Activated T-helper 2 cell treated with anti-CD3 and anti-CD28 coated beads, Interferon-gamma antibody, Interleukin-2, Interleukin-4, amounts not matched to agents 10 μg/mL and 5 μg/mL and 100 μg/mL, durations not matched to agents 14 hours and 24 hours and 36 hours (primary cell): ENCODE data around the gene SH3RF3. TPM values are rescaled to one million over a fixed set of nuclear protein-coding genes. Genes with fewer than 3 reads are reported as not detected.
A peak's percentile ranks its signal among the peaks of the same experiment; 100 is the strongest.

Source experiments
- DNase-seq: peaks from one replicate; pipeline ENCODE4 v3.0.0; 2021; ENCODE audit warnings: low spot score
- H3K27ac Mint-ChIP-seq: one replicate; pipeline ENCODE4 v1.8.0; 2021; ENCODE audit warnings: mixed read lengths
- H3K27me3 Mint-ChIP-seq: one replicate; pipeline ENCODE4 v1.8.0; 2021; ENCODE audit warnings: low read depth, mixed read lengths
- H3K36me3 Mint-ChIP-seq: one replicate; pipeline ENCODE4 v1.8.0; 2021; ENCODE audit warnings: low read depth, mixed read lengths
- H3K4me1 Mint-ChIP-seq: one replicate; pipeline ENCODE4 v1.8.0; 2021; ENCODE audit warnings: low read depth, mixed read lengths
- H3K4me3 Mint-ChIP-seq: one replicate; pipeline ENCODE4 v1.8.0; 2021; ENCODE audit warnings: low read depth, mild to moderate bottlenecking, moderate library complexity, mixed read lengths
- H3K9me3 Mint-ChIP-seq: one replicate; pipeline ENCODE4 v1.8.0; 2021; ENCODE audit warnings: mixed read lengths
- intact Hi-C: fragments of 100-400 bp; cut with micrococcal nuclease; formaldehyde crosslinking; loops from one replicate; pipeline ENCODE4 v1.15.1; 2023
- total RNA-seq: library from RNA; stranded (reverse); gene quantifications from 2 replicates; pipeline ENCODE4 v1.2.3, GENCODE V29; 2022

The SH3RF3 gene
- total RNA-seq, 1 donor from 2014 or later: 0.78 TPM

DNA sequence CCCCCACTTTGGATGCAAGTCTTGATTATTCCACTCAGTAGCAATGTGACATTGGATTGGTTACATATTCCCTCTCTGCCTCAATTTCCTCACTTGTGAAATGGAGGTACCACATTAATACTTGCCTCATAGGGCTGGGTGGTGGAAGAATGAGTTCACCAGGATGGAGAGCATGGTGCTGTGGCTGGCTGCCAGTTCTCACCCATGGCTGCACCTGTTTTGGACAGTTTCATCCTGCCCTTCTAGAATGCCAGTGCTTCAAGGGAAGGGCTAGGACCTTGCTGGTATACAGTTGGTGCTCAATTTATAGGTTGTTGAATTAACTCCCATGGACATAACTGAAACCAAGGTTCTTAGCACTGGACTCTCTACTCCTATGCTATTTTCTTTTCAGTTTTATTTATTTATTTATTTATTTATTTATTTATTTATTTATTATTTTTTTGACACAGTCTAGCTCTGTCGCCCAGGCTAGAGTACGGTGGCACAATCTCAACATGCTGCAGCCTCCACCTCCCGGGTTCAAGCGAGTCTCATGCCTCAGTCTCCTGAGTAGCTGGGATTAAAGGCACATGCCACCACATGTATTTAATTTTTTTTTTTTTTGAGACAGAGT lies 5.3 kb upstream of the SH3RF3 start:
- H3K4me1 Mint-ChIP-seq: peaks cover 12% of the 10 kb centered on the region
- peaks cover 46% of the 10 kb centered on the region for H3K27me3 Mint-ChIP-seq
- H3K4me3 Mint-ChIP-seq: no peak overlapping the region
- intact Hi-C loops: no loop called here
- DNase-seq: no peak
- H3K9me3 Mint-ChIP-seq: no peaks in the 10 kb centered on the region
- H3K27ac Mint-ChIP-seq: no peak overlapping the region
- no peaks in the 10 kb centered on the region for H3K36me3 Mint-ChIP-seq

- H3K27me3 Mint-ChIP-seq: peaks cover 41% of the 10 kb centered on the region
- H3K9me3 Mint-ChIP-seq: no peaks in the 10 kb centered on the region
- no peak overlapping the region for H3K4me3 Mint-ChIP-seq
- no peak overlapping the region for H3K27ac Mint-ChIP-seq
- no peak for DNase-seq
- intact Hi-C loops: loop anchor here (5.0 kb wide), 1 partner anchor 492 kb away; no protein-coding TSS in a partner anchor
- no peaks in the 10 kb centered on the region for H3K36me3 Mint-ChIP-seq
- H3K4me1 Mint-ChIP-seq: peaks cover 14% of the 10 kb centered on the region
Observed at GRCh38 chr2:109124982-109125592, 3.9 kb upstream of the SH3RF3 start.

DNA sequence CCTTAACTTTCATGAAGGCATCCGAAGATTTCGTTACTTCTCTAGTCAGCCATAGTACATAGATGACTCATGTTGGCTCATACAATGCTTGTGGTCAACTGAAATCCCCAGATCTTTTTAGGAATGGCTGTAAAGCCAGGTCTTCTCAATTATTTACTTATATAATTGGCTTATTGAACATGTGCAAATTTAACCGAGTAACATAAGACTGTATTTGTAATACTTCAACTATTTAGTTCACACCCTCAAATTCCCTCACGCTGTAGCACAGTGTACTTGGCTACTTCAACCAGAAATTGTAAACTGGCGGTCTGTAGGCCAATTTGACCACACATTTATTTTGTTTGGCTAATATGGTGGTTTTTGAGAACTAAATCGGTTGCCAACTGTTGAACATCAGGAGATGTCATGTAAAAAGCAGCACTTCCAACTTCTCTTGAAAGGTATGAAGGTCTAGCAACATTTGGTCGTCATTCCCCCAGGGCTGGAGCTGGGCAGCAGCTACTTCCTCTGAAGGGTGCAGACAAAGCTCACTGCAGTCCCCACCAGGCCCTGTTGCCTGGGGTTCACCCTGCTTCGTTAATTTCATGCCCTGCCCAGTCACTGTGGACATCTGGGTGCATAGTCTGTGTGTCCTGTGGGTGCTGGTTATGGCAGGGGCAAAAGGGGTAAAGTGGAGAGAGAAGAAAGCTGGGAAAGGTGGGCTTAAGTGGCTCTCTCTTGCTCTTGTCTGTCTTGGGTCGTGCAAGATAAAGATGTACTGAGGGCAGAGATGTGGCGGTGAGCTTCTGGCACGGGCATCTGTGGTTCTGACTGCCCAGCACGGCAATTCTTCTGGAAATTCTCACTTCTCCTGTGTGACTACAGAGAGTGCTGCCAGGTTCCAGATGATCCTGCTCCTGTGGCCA lies 3.2 kb upstream of the SH3RF3 start:
- H3K27ac Mint-ChIP-seq: no peak overlapping the region
- DNase-seq: no peak
- H3K9me3 Mint-ChIP-seq: no peaks in the 10 kb centered on the region
- no peaks in the 10 kb centered on the region for H3K36me3 Mint-ChIP-seq
- peaks cover 48% of the 10 kb centered on the region for H3K27me3 Mint-ChIP-seq
- intact Hi-C loops: loop anchor here (5.0 kb wide), 1 partner anchor 491 kb away; no protein-coding TSS in a partner anchor
- H3K4me1 Mint-ChIP-seq: peaks cover 19% of the 10 kb centered on the region
- H3K4me3 Mint-ChIP-seq: no peak overlapping the region

GRCh38 chr2:109126501-109126860 lies 2.5 kb upstream of the SH3RF3 start:
- no peak overlapping the region for H3K27ac Mint-ChIP-seq
- peaks cover 19% of the 10 kb centered on the region for H3K4me1 Mint-ChIP-seq
- no peaks in the 10 kb centered on the region for H3K36me3 Mint-ChIP-seq
- H3K27me3 Mint-ChIP-seq: peaks cover 55% of the 10 kb centered on the region
- intact Hi-C loops: loop anchor here (5.0 kb wide), 1 partner anchor 491 kb away; no protein-coding TSS in a partner anchor
- no peaks in the 10 kb centered on the region for H3K9me3 Mint-ChIP-seq
- DNase-seq: no peak
- no peak overlapping the region for H3K4me3 Mint-ChIP-seq

DNA sequence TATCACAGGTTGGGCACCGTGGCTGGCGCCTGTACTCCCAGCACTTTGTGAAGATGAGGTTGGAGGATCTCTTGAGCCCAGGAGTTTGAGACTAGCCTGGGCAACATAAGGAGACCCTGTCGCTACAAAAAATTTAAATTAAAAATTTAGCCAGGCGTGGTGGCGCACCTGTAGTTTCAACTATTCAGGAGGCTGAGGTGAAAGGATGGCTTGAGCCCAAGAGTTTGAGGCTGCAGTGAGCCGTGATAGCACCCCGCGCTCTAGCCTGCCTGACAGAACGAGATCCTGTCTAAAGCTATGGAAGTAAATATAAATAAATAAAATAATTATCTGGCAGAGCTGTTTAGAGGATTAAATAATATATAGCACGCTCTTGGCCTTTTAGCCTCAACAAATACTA lies 1.4 kb upstream of the SH3RF3 start:
- peaks cover 61% of the 10 kb centered on the region for H3K27me3 Mint-ChIP-seq

GRCh38 chr2:109128048-109128615 lies 873 bp upstream of the SH3RF3 start:
- Mint-ChIP-seq H3K27me3 (peaks cover 62% of the 10 kb centered on the region), H3K9me3 (no peaks in the 10 kb centered on the region), H3K4me1 (peaks cover 19% of the 10 kb centered on the region), H3K36me3 (no peaks in the 10 kb centered on the region), H3K27ac (no peak overlapping the region), H3K4me3 (peak overlapping the region; percentile 74)
- intact Hi-C loops: loop anchor here (1.0 to 5.0 kb wide), 3 partner anchors 87 to 489 kb away; no protein-coding TSS in a partner anchor
- peak; percentile 40 for DNase-seq

More for the DNA sequence above, 1.4 kb upstream of the SH3RF3 start:
- peaks cover 19% of the 10 kb centered on the region for H3K4me1 Mint-ChIP-seq
- no peaks in the 10 kb centered on the region for H3K9me3 Mint-ChIP-seq
- H3K27ac Mint-ChIP-seq: no peak overlapping the region
- H3K4me3 Mint-ChIP-seq: peak overlapping the region; percentile 68
- intact Hi-C loops: loop anchor here (5.0 kb wide), 1 partner anchor 490 kb away; no protein-coding TSS in a partner anchor
- no peaks in the 10 kb centered on the region for H3K36me3 Mint-ChIP-seq
- DNase-seq: no peak

DNA sequence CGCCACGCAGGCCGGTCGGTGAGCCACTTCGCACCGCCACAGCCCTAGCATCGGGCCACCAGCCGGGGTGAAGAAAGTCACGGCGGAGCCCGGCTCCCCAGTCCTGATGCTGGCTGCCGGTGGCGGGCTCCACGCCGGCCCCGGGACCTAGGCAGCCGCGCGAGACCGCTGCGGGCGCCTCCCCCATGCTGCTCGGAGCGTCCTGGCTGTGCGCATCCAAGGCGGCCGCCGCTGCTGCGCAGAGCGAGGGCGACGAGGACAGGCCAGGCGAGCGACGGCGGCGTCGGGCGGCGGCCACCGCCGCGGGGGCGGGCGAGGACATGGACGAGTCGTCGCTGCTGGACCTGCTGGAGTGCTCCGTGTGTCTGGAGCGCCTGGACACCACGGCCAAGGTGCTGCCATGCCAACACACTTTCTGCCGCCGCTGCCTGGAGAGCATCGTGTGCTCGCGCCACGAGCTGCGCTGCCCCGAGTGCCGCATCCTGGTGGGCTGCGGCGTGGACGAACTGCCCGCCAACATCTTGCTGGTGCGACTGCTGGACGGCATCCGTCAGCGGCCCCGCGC lies 433 bp downstream of the SH3RF3 start:
- H3K27me3 Mint-ChIP-seq: peaks cover 70% of the 10 kb centered on the region
- no peaks in the 10 kb centered on the region for H3K36me3 Mint-ChIP-seq
- no peak for DNase-seq
- no peak overlapping the region for H3K4me3 Mint-ChIP-seq
- H3K4me1 Mint-ChIP-seq: peaks cover 19% of the 10 kb centered on the region
- no peak overlapping the region for H3K27ac Mint-ChIP-seq
- intact Hi-C loops: loop anchor here (2.0 to 5.0 kb wide), 2 partner anchors 85 to 488 kb away; no protein-coding TSS in a partner anchor
- no peaks in the 10 kb centered on the region for H3K9me3 Mint-ChIP-seq

DNA sequence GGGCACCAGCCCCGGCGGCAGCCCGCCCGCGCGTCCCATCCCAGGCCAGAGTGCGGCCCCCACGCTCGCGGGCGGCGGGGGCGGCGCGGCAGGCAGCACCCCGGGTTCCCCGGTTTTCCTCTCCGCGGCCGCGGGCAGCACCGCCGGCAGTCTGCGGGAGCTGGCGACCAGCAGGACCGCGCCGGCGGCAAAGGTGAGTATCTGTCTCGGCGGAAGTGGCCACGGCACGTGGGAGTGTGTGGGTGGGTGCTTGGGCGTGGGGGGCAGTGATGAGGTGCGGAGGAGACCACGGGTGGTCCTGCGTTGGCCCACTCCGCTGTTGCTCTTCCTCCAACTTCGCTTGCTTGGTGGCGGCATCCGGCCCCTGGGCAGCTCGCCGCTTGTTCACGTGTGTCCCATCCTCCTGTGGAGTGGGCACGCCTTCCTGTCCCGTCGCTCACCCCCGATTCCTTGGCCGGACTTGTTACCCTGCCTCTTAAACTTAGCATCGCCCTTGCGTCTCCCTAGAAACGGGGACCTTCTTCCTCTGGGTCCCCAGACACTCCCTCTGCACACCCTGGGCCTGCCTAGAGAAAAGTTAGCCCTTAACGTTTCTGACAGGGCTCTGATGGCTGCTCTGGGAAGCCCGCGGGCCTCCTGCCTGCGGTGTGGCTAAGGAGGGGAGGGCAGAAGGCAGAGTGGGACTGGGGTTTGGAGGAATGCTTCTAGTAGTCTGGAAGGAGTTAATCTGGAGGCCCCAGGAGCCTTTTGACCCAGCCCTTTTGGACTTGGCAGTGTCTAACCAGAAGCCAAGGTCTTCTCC lies 1.1 kb downstream of the SH3RF3 start:
- Mint-ChIP-seq H3K27me3 (peaks cover 70% of the 10 kb centered on the region), H3K9me3 (no peaks in the 10 kb centered on the region), H3K4me1 (peaks cover 19% of the 10 kb centered on the region), H3K4me3 (peak overlapping the region; percentile 74), H3K36me3 (no peaks in the 10 kb centered on the region), H3K27ac (peak overlapping the region; percentile 27)
- intact Hi-C loops: loop anchor here (2.0 to 5.0 kb wide), 2 partner anchors 85 to 487 kb away; no protein-coding TSS in a partner anchor
- no peak for DNase-seq

DNA sequence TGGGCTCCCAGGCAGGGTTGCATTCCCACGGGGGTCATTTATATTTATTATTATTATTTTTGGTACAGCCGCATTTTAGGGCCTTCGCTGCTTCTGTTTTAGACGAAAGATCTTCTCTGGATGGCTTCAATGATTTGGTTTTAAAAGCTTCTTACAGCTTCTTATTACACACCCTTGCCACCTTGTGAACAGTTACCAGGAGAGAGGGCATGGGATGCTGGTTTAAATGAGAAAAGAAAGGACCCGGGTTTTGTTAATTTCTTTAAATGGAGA lies 1.7 kb downstream of the SH3RF3 start:
- Mint-ChIP-seq H3K27ac (no peak overlapping the region), H3K36me3 (no peaks in the 10 kb centered on the region), H3K9me3 (no peaks in the 10 kb centered on the region), H3K27me3 (peaks cover 71% of the 10 kb centered on the region), H3K4me3 (peak overlapping the region; percentile 33), H3K4me1 (peaks cover 19% of the 10 kb centered on the region)
- DNase-seq: no peak
- intact Hi-C loops: no loop called here

DNA sequence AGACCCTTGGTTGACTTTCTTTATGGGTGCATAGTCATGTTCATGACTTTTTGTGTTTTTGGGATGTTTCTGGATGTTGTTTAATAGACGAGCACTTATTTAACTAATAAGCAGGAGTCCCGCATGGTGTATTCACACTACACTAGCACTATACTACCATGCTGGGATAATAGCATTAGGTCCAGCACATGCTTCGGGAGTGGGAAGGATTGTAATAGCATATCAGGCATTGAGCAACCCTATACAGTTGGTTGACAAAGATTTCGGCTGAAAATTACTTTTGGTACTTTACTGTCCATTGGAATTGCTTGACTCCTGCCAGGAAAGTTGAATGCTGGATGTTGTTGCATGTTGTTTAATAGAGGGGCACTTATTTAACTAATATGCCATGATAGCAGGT lies 2.8 kb downstream of the SH3RF3 start:
- Mint-ChIP-seq H3K4me1 (peaks cover 14% of the 10 kb centered on the region), H3K9me3 (no peaks in the 10 kb centered on the region), H3K36me3 (no peaks in the 10 kb centered on the region), H3K4me3 (no peak overlapping the region), H3K27me3 (peaks cover 72% of the 10 kb centered on the region), H3K27ac (no peak overlapping the region)
- intact Hi-C loops: no loop called here
- no peak for DNase-seq

DNA sequence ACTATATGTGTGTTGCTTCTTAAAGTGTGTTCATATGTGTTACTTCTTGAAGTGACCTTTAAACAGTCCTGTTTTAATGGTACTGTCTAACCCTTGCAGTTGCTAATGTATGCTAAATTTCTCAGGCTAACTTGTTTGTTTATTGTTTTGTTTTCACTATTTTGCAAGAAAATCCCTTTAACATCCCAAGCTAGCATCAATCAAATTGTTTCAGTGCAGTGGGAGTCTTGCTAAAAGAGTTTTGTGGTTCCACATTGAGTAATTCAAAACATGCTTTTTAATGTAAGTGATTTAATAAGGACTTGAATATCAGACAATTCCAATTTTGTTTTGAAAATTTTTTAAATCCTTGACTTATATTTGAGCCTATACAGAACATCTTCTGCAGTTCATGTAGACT lies 3.6 kb downstream of the SH3RF3 start:
- no peak for DNase-seq
- peaks cover 11% of the 10 kb centered on the region for H3K4me1 Mint-ChIP-seq
- peaks cover 72% of the 10 kb centered on the region for H3K27me3 Mint-ChIP-seq
- H3K27ac Mint-ChIP-seq: no peak overlapping the region
- H3K4me3 Mint-ChIP-seq: no peak overlapping the region
- H3K36me3 Mint-ChIP-seq: no peaks in the 10 kb centered on the region
- intact Hi-C loops: no loop called here
- no peaks in the 10 kb centered on the region for H3K9me3 Mint-ChIP-seq

GRCh38 chr2:109133746-109134145 lies 4.7 kb downstream of the SH3RF3 start:
- H3K27ac Mint-ChIP-seq: no peak overlapping the region
- intact Hi-C loops: no loop called here
- H3K36me3 Mint-ChIP-seq: no peaks in the 10 kb centered on the region
- no peak for DNase-seq
- no peaks in the 10 kb centered on the region for H3K9me3 Mint-ChIP-seq
- peaks cover 14% of the 10 kb centered on the region for H3K4me1 Mint-ChIP-seq
- peaks cover 75% of the 10 kb centered on the region for H3K27me3 Mint-ChIP-seq
- H3K4me3 Mint-ChIP-seq: no peak overlapping the region
